ENCODE data around the gene SCUBE1.

- no peak for TF ChIP-seq CTCF (IDR thresholded peaks at IDR 0.05; ENCODE audit: low read length)
- TF ChIP-seq EZH2 (IDR thresholded peaks at IDR 0.05; ENCODE audit: borderline replicate concordance, low read length): no peak
Measured at GRCh38 chr22:43313890-43314474, 29.2 kb downstream of the SCUBE1 start.

All from OCI-LY1 (cell line).